Mesendoderm (in vitro differentiated cells): ENCODE measurements around the gene OR8H1.

Source experiments
- DNase-seq: peaks from one replicate; pipeline ENCODE4 v3.0.0; 2013
- H2AK5ac ChIP-seq: 2 replicates; pipeline ENCODE4 v1.6.1; 2013; ENCODE audit warnings: low read length, inconsistent platforms
- H2BK120ac ChIP-seq: 2 replicates; pipeline ENCODE4 v1.6.1; 2013; ENCODE audit warnings: low read depth, mild to moderate bottlenecking, low read length, moderate library complexity, mixed read lengths
- H2BK15ac ChIP-seq: replicated peaks from 2 replicates; pipeline ENCODE4 v1.6.1; 2013; ENCODE audit warnings: low read depth, mild to moderate bottlenecking, moderate library complexity
- H2BK5ac ChIP-seq: 2 replicates; pipeline ENCODE4 v1.6.1; 2013; ENCODE audit warnings: low read length, inconsistent platforms
- H3K18ac ChIP-seq: 2 replicates; pipeline ENCODE4 v1.6.1; 2013; ENCODE audit warnings: mild to moderate bottlenecking, low read length, mixed read lengths
- H3K23ac ChIP-seq: one replicate; pipeline ENCODE4 v1.6.1; 2013; ENCODE audit warnings: low read length
- H3K27ac ChIP-seq: 2 replicates; pipeline ENCODE4 v1.5.1; 2013; ENCODE audit warnings: low read depth, mild to moderate bottlenecking, inconsistent platforms, low read length, moderate library complexity
- H3K27me3 ChIP-seq: 2 replicates; pipeline ENCODE4 v1.6.1; 2013; ENCODE audit warnings: low read length, control low read depth, mild to moderate bottlenecking, inconsistent platforms; ENCODE audit not compliant: insufficient read depth, poor library complexity
- H3K36me3 ChIP-seq: 2 replicates; pipeline ENCODE4 v1.6.1; 2013; ENCODE audit warnings: low read length, inconsistent platforms; ENCODE audit not compliant: control insufficient read depth, insufficient read depth
- H3K4ac ChIP-seq: one replicate; pipeline ENCODE4 v1.6.1; 2013; ENCODE audit warnings: low read depth, mild to moderate bottlenecking, low read length, moderate library complexity
- H3K4me1 ChIP-seq: 2 replicates; pipeline ENCODE4 v1.6.1; 2013; ENCODE audit warnings: low read depth, low read length, inconsistent platforms; ENCODE audit not compliant: control insufficient read depth
- H3K4me2 ChIP-seq: 2 replicates; pipeline ENCODE4 v1.6.1; 2013; ENCODE audit warnings: low read length
- H3K4me3 ChIP-seq: 2 replicates; pipeline ENCODE4 v1.5.1; 2013; ENCODE audit warnings: mild to moderate bottlenecking, low read length
- H3K56ac ChIP-seq: one replicate; pipeline ENCODE4 v1.6.1; 2013; ENCODE audit warnings: low read length
- H3K79me1 ChIP-seq: 2 replicates; pipeline ENCODE4 v1.6.1; 2013; ENCODE audit warnings: low read length, inconsistent platforms
- H3K79me2 ChIP-seq: 2 replicates; pipeline ENCODE4 v1.6.1; 2013; ENCODE audit warnings: mild to moderate bottlenecking, low read length; ENCODE audit not compliant: control insufficient read depth, insufficient read depth
- H3K9ac ChIP-seq: 2 replicates; pipeline ENCODE4 v1.6.1; 2013; ENCODE audit warnings: low read length, inconsistent platforms
- H4K5ac ChIP-seq: one replicate; pipeline ENCODE4 v1.6.1; 2013; ENCODE audit warnings: low read length
- H4K8ac ChIP-seq: one replicate; pipeline ENCODE4 v1.6.1; 2013; ENCODE audit warnings: low read depth, mild to moderate bottlenecking, control low read depth, low read length, moderate library complexity
- WGBS: extraction: QIAGEN DNeasy Blood & Tissue Kit; methylation state at CpG from one replicate; pipeline ENCODE4 v1.1.7; 2013; ENCODE audit warnings: low lambda C conversion rate, missing lambda C conversion rate; ENCODE audit not compliant: insufficient coverage; ENCODE audit errors: extremely low coverage; 5-methylcytosine and 5-hydroxymethylcytosine counted together

Gene OR8H1

DNA sequence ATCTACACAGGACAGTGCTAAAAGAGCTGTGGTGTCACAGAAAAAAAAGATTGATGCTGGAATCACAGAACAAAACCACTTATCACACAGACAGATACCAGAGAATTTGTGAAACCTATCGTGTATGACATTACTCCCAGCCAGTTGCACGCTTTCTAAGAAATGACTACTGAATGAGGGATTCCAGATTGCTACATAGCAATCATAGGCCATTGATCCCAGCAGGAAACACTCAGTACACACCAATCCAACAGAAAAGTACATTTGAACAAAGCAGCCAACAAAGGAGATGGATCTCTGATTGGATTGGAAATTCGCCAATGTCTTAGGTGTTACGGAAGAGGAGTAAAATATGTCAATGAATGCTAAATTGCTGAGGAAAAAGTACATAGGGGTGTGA, 4.8 kb upstream of the OR8H1 start:
- Histone ChIP-seq H2BK120ac (no peak overlapping the region), H3K4me1 (no peaks in the 10 kb centered on the region), H3K4ac (no peak overlapping the region), H2BK5ac (no peak overlapping the region), H3K27me3 (no peaks in the 10 kb centered on the region), H2AK5ac (no peak overlapping the region), H3K4me2 (no peak overlapping the region), H3K79me2 (no peaks in the 10 kb centered on the region), H4K5ac (no peak overlapping the region), H3K9ac (no peak overlapping the region), H3K4me3 (no peak overlapping the region), H3K79me1 (no peaks in the 10 kb centered on the region), H3K18ac (no peak overlapping the region), H4K8ac (no peak overlapping the region), H3K23ac (no peak overlapping the region), H3K36me3 (no peaks in the 10 kb centered on the region), H3K27ac (no peak overlapping the region), H2BK15ac (no peak overlapping the region), H3K56ac (no peak overlapping the region)
- DNase-seq, result no peak
- no CpG with 5 or more reads among the region's 4 CpGs for WGBS

DNA sequence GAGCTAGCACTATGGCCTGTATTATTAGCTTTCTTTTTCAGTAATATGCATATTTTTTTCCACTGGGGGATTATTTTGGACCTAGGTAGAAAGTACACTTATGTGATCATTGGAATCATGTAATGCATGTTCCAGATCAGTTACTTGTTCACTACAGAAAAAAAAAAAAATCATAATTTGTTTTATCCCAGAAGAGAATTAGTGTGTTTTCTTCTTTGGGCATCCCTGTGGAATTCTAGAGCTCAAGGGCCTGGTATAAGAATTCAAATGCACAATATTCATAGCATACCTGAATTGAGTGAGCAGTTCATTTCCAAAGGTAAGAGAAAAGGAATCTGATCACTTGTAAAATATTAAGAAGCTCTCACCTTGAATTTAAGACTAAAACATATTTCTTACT, 18.2 kb downstream of the OR8H1 start, which contains the start of gene OR5T1:
Gene OR5T1 (plus strand): TSS at position 301 of the 400 bp plus-strand sequence. CDS start 1,485 bp downstream, outside the sequence.
- Histone ChIP-seq H3K79me2 (no peaks in the 10 kb centered on the region), H3K36me3 (no peaks in the 10 kb centered on the region), H2AK5ac (no peak within 1 kb of the TSS), H3K18ac (no peak within 1 kb of the TSS), H3K27ac (no peak within 1 kb of the TSS), H3K23ac (no peak within 1 kb of the TSS), H3K56ac (no peak within 1 kb of the TSS), H4K5ac (no peak within 1 kb of the TSS), H2BK15ac (no peak within 1 kb of the TSS), H3K4me3 (no peak within 1 kb of the TSS), H3K27me3 (no peaks in the 10 kb centered on the region), H3K9ac (no peak within 1 kb of the TSS), H2BK5ac (no peak within 1 kb of the TSS), H3K4me2 (no peak within 1 kb of the TSS), H3K4me1 (no peaks in the 10 kb centered on the region), H2BK120ac (no peak within 1 kb of the TSS), H3K79me1 (no peaks in the 10 kb centered on the region), H3K4ac (no peak within 1 kb of the TSS), H4K8ac (no peak within 1 kb of the TSS)
- no peak for DNase-seq

DNA sequence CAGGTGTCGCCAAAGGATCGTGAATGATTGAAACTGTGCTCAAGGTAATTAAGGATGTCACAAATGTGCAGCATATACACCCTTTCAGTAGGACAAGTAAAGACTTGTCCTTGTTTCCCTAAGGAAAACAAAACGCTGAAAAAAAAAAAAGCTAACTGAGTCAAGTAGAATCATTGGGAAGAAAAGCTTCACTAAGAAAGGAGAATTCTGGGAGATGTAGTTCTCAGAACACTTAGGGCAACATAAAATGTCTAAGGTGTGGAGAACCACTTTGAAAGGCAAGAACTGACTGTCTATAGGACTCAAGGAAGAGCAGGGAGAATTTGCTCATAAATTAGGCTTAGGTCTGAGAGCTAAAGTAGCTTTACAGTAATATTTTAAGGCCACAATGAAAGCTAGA, 21.0 kb downstream of the OR8H1 start:
- no peak overlapping the region for H4K8ac ChIP-seq
- H2BK120ac ChIP-seq, result no peak overlapping the region
- H3K18ac ChIP-seq, result no peak overlapping the region
- H3K4me3 ChIP-seq, result no peak overlapping the region
- no peak overlapping the region for H3K4me2 ChIP-seq
- no peaks in the 10 kb centered on the region for H3K4me1 ChIP-seq
- H3K79me1 ChIP-seq, result no peaks in the 10 kb centered on the region
- no peak overlapping the region for H2BK5ac ChIP-seq
- H3K9ac ChIP-seq, result no peak overlapping the region
- H3K4ac ChIP-seq, result no peak overlapping the region
- H3K36me3 ChIP-seq, result no peaks in the 10 kb centered on the region
- no peak overlapping the region for H2AK5ac ChIP-seq
- H3K79me2 ChIP-seq, result no peaks in the 10 kb centered on the region
- H2BK15ac ChIP-seq, result no peak overlapping the region
- H3K27ac ChIP-seq, result no peak overlapping the region
- no CpG with 5 or more reads among the region's 3 CpGs for WGBS
- no peak overlapping the region for H3K56ac ChIP-seq
- H4K5ac ChIP-seq, result no peak overlapping the region
- no peak for DNase-seq
- H3K27me3 ChIP-seq, result no peaks in the 10 kb centered on the region
- no peak overlapping the region for H3K23ac ChIP-seq

DNA sequence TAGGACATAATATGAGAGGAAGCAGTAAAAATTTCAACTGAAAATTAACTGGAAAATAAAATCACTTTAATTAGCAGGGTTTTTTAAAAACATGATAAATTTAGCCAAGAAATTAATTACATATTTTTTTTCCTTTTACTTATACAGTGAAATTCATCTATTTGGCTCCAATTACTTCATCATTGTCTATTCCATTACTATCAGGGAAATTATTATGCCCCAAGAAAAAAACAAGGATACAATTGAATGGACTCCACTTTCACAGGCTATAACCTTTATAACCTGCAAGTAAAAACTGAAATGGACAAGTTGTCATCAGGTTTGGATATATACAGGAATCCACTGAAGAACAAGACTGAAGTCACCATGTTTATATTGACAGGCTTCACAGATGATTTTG, 40.1 kb downstream of the OR8H1 start, which contains the start of gene OR5T3:
Gene OR5T3 (plus strand): TSS at position 301 of the 400 bp plus-strand sequence. CDS start 0 bp downstream, at position 301.
- Histone ChIP-seq H3K9ac (no peak within 1 kb of the TSS), H3K4me1 (no peaks in the 10 kb centered on the region), H3K4me2 (no peak within 1 kb of the TSS), H3K27ac (no peak within 1 kb of the TSS), H3K27me3 (no peaks in the 10 kb centered on the region), H4K5ac (no peak within 1 kb of the TSS), H4K8ac (no peak within 1 kb of the TSS), H3K79me2 (no peaks in the 10 kb centered on the region), H3K4ac (no peak within 1 kb of the TSS), H3K36me3 (no peaks in the 10 kb centered on the region), H2BK15ac (no peak within 1 kb of the TSS), H3K18ac (no peak within 1 kb of the TSS), H2BK120ac (no peak within 1 kb of the TSS), H3K4me3 (no peak within 1 kb of the TSS), H3K23ac (no peak within 1 kb of the TSS), H2AK5ac (no peak within 1 kb of the TSS), H3K79me1 (no peaks in the 10 kb centered on the region), H2BK5ac (no peak within 1 kb of the TSS), H3K56ac (no peak within 1 kb of the TSS)
- DNase-seq, result no peak
